Breast epithelium (tissue), 3 donors: ENCODE measurements around the gene FARP1.

ENCODE experiments used
- POLR2A ChIP-seq: fragments of 450-650 bp; IDR thresholded peaks from one replicate; pipeline ENCODE4 v1.6.1; 2016; ENCODE audit warnings: antibody characterized with exemption, mild to moderate bottlenecking, moderate library complexity
- POLR2AphosphoS5 ChIP-seq, 3 donors: sonication (generic); formaldehyde crosslinking; IDR thresholded peaks; one replicate each; pipeline ENCODE4 v1.6.1; 2017; ENCODE audit warnings: antibody characterized with exemption in 3 of 3

GRCh38 chr13:98363326-98363725 lies 220.4 kb downstream of the FARP1 start:
- no peak for TF ChIP-seq POLR2A
- TF ChIP-seq POLR2AphosphoS5 (IDR thresholded peaks at IDR 0.05) = no peak
